GM12892 (cell line): ENCODE results near the gene JAGN1.
"Not testable (repeated sequence)": the region's sequence is repeated elsewhere in the genome, so short reads cannot be mapped to it uniquely, and the experiment has no call there.

Experiments used
- DNase-seq: peaks from one replicate; pipeline ENCODE4 v3.0.0; 2011; ENCODE audit not compliant: insufficient read length
- FAIRE-seq: peaks from 2 replicates; lab custom pipeline; 2011; peaks lifted over from hg19 to GRCh38; lab: Jason Lieb, UNC
- POLR2A ChIP-seq: IDR thresholded peaks from 2 replicates; pipeline ENCODE4 v1.6.1; 2011; ENCODE audit warnings: low read depth, low read length, control low read depth
- POLR2AphosphoS5 ChIP-seq: IDR thresholded peaks from 2 replicates; pipeline ENCODE4 v1.6.1; 2011; ENCODE audit warnings: low read depth, low read length, control low read depth
- TAF1 ChIP-seq: IDR thresholded peaks from 2 replicates; pipeline ENCODE4 v1.6.1; 2011; ENCODE audit warnings: low read depth, mild to moderate bottlenecking, control low read depth, low read length, borderline replicate concordance

JAGN1 gene

GRCh38 chr3:9875448-9875847 lies 15.0 kb upstream of the JAGN1 start:
- no peak for FAIRE-seq
- DNase-seq, result no peak
- TF ChIP-seq POLR2A, result no peak
- no peak for TF ChIP-seq POLR2AphosphoS5
- TF ChIP-seq TAF1, result no peak

DNA sequence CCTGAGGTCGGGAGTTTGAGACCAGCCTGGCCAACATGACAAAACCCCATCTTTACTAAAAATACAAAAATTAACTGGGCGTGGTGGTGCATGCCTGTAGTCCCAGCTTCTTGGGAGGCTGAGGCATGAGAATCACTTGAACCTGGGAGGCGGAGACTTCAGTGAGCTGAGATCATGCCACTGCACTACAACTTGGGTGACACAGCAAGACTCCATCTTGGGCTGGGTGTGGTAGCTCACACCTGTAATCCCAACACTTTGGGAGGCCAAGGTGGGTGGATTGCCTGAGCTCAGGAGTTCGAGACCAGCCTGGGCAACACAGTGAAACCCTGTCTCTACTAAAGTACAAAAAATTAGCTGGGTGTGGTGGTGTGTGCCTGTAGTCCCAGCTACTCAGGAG lies 14.2 kb upstream of the JAGN1 start:
- DNase-seq, FAIRE-seq: not testable (repeated sequence)

GRCh38 chr3:9876991-9877390 lies 13.4 kb upstream of the JAGN1 start:
- TF ChIP-seq POLR2A, result no peak
- TF ChIP-seq POLR2AphosphoS5, result no peak
- no peak for TF ChIP-seq TAF1
- FAIRE-seq, result no peak
- DNase-seq, result no peak

- FAIRE-seq (no peak), DNase-seq (no peak)
- TF ChIP-seq TAF1, result no peak
- TF ChIP-seq POLR2A, result no peak
- no peak for TF ChIP-seq POLR2AphosphoS5
Measured at GRCh38 chr3:9878700-9879099, 11.7 kb upstream of the JAGN1 start.

DNA sequence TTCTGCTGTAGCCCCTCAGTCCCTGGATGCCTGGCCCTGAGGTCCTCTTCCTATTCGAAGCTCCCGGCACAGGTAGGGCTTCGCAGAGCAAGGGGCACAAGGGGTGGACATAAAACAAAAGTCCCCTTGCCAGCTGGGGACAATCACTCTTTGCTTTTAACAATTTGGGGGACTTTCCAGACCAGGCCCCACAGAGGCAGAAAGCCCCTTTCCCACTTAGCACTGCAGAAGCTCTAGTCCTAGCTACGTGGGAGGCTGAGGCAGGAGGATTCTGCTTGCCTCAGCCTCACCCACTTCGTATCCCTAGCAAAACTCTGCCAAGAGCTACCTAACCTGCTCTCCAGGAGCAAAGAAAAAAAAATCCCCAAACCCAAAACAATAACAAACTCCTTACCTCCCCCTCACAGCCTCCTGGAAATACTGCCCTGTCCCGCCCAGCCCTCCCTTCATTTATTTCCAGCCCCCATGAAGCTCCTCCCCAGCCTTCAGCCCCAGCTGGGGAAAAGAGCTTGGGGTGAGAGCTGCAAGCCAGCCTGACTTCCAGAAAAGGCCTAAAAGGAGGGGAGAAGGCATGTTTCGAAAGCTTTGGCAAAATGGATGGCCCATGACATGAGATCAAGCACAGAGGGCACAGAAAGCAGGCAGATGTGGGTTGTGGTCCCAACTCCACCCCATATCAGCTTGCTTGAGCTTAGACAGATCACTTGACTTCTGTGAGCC lies 10.4 kb upstream of the JAGN1 start, which contains the start of gene CIDEC:
Gene CIDEC (minus strand): TSS at position 424 of the 720 bp plus-strand sequence. CDS start 1,767 bp downstream, outside the sequence.
- FAIRE-seq, result no peak
- no peak for DNase-seq
- TF ChIP-seq POLR2AphosphoS5, result no peak
- no peak for TF ChIP-seq TAF1
- TF ChIP-seq POLR2A, result no peak

GRCh38 chr3:9881441-9881840 lies 9.0 kb upstream of the JAGN1 start:
- FAIRE-seq (no peak), DNase-seq (no peak)
- TF ChIP-seq TAF1 (no peak), POLR2A (no peak), POLR2AphosphoS5 (no peak)

GRCh38 chr3:9883706-9884554 lies 6.5 kb upstream of the JAGN1 start:
- TF ChIP-seq TAF1 (no peak), POLR2AphosphoS5 (no peak), POLR2A (no peak)
- no peak for DNase-seq
- no peak for FAIRE-seq

DNA sequence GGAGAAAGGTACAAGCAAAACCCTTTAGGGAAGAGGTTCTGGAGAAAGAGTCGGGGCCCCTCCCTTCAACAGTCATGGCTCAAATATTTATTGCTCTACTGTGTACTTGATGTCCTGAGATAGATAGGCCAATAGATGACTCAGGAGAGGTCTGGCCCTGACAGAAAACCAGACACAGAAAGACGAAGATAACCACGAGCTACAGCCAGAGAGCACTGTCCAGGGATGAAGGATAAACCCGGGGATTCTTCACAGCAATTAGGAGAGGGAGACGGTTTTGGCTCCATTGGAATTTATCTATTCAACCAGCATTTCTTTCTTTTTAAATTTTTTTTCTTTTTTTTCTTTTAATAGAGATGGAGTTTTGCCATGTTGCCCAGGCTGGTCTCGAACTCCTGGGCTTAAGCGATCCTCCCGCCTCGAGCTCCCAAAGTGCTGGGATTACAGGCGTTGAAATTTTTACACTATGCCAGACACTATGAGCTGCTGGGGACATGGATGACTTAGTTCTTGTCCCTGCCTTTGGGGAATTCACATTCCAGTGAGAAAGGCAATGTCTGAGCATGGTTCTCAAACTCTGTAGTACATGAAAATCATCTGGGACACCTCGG lies 5.8 kb upstream of the JAGN1 start:
- FAIRE-seq, result no peak

GRCh38 chr3:9886328-9886727 lies 4.1 kb upstream of the JAGN1 start:
- no peak for DNase-seq
- no peak for TF ChIP-seq POLR2A
- TF ChIP-seq TAF1, result no peak
- TF ChIP-seq POLR2AphosphoS5, result no peak
- no peak for FAIRE-seq

More for the DNA sequence above, 5.8 kb upstream of the JAGN1 start:
- TF ChIP-seq POLR2AphosphoS5 (no peak), POLR2A (no peak), TAF1 (no peak)
- DNase-seq, result no peak

DNA sequence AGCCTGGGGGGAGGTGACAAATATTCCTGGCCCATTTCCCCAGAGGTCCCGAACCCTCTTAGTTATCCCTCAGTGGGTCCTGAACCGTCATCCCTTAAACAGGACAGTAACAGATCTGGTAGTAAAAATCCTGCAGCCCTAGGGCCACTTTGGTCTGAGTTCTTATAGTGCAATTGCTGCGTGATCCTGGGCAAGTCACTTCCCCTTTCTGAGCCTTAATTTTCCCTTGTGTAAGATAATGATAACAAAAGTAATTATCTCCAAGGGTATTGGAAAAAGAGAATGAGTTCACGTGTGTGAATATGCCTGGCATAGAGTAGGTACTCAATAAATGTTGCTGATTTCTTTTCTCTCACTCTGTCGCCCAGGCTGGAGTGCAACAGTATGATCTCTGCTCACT lies 2.9 kb upstream of the JAGN1 start:
- FAIRE-seq (no peak), DNase-seq (no peak)
- no peak for TF ChIP-seq POLR2A
- TF ChIP-seq TAF1, result no peak

GRCh38 chr3:9888540-9888939 lies 1.9 kb upstream of the JAGN1 start:
- TF ChIP-seq TAF1, result no peak
- no peak for TF ChIP-seq POLR2AphosphoS5
- no peak for TF ChIP-seq POLR2A
- no peak for FAIRE-seq

More at GRCh38 chr3:9888540-9888939, 1.9 kb upstream of the JAGN1 start:
- no peak for DNase-seq
